Measurements from ENCODE around the gene GPR17.

DNA sequence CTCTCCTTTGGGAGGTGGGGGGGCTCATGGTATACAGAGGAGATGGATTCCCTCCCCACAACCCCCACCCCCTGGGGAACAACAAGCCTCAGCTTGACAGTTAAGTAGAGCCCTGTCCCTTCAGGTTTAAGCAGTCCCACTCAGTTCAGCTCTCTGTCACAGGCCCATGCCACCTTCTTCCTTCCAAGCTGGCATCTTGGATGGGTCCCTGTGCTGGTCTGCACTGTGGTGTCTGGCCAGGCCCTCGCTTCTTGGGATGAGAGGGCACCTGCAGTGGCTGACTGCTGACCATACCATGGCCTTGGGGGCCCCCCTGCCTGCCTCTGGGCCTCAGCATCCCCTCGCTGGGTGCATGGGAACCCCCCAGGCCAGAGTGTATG is 20.4 kb upstream of the GPR17 start:
- TF ChIP-seq POLR2A (IDR thresholded peaks at IDR 0.05; ENCODE audit: low read depth, low read length) (no peak), POLR2AphosphoS5 (IDR thresholded peaks at IDR 0.05; ENCODE audit: low read depth, low read length) (no peak)
